NCI-H748 treated with DMSO at 0.1 percent for 48 hours (cell line): ENCODE results near the gene NHLH2.

Source experiments
- DNase-seq: peaks from one replicate; lab custom pipeline; 2025; lab: John Stamatoyannopoulos, UW

NHLH2 gene

GRCh38 chr1:115802416-115802815 is 38.5 kb downstream of the NHLH2 start:
- DNase-seq, result no peak

- DNase-seq, result no peak
Observed at GRCh38 chr1:115797486-115797885, 43.4 kb downstream of the NHLH2 start.

GRCh38 chr1:115796897-115797296 is 44.0 kb downstream of the NHLH2 start:
- no peak for DNase-seq

GRCh38 chr1:115796036-115796435 is 44.9 kb downstream of the NHLH2 start:
- DNase-seq, result no peak

GRCh38 chr1:115794976-115795639 is 45.8 kb downstream of the NHLH2 start:
- no peak for DNase-seq

- no peak for DNase-seq
Observed at GRCh38 chr1:115793162-115793561, 47.8 kb downstream of the NHLH2 start.

GRCh38 chr1:115791816-115792215 is 49.1 kb downstream of the NHLH2 start:
- DNase-seq, result no peak

- DNase-seq, result no peak
Observed at GRCh38 chr1:115790846-115791245, 50.1 kb downstream of the NHLH2 start.

- no peak for DNase-seq
Observed at GRCh38 chr1:115790356-115790755, 50.6 kb downstream of the NHLH2 start.
